ENCODE results near the gene SLC12A3.
"Not testable (repeated sequence)": the region's sequence is repeated elsewhere in the genome, so short reads cannot be mapped to it uniquely, and the experiment has no call there.

SLC12A3 gene

GRCh38 chr16:56848955-56849689 is 15.9 kb upstream of the SLC12A3 start:
- no peak for DNase-seq (ENCODE audit: low read depth)

GRCh38 chr16:56849690-56850680 is 15.0 kb upstream of the SLC12A3 start:
- DNase-seq (ENCODE audit: low read depth), result no peak

DNA sequence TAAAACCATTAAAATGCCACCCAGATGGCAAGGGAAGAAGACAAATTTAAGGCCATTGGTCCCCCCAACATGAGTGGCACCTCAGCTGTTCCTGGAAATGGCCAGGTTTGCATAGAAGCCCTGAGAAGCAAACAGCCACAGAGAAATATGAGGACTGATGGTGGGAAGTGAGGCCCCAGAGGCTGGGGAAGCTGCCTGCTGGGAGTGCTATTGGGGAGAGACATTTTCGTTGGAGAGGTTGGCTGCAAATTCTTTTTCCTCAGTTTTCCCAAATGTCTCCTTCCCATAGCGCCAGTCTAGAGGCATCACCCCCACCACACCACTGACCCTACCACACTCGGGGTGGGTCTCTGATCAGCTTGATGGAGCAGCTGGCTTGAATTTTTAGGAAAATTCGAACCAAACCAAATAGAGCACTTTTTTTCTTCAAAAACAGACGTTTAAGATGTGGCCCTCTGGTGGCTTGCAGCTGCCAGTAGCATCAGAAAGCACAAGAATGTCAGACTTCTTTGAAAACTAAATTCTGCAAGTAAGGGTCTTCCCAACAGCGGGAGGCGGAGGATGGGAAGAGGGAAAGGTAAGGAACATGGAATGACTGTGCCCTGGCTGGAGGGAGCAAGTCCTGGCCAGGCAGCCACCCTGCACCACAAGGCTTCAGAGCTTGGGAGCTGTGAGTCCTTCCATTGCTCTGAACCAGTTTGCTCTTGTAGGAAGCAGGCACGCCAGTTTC is 13.2 kb upstream of the SLC12A3 start:
- no peak for DNase-seq (ENCODE audit: low read depth)

DNA sequence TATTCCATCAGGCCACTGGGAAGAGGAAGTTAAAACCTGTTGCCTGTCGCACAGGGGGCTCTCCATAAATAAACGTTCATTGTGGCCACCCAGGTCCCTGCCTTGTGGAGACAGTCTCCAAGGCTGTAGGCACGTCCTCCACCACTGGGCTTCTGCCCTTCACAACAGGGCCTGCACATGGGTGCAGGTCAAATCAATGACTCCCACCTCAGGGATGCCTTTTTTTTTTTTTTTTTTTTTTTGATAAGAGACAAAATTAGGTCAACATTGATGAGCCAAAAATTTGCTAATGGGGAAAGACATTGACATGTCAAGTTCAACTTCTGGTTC is 12.6 kb upstream of the SLC12A3 start:
- no peak for DNase-seq (ENCODE audit: low read depth)

DNA sequence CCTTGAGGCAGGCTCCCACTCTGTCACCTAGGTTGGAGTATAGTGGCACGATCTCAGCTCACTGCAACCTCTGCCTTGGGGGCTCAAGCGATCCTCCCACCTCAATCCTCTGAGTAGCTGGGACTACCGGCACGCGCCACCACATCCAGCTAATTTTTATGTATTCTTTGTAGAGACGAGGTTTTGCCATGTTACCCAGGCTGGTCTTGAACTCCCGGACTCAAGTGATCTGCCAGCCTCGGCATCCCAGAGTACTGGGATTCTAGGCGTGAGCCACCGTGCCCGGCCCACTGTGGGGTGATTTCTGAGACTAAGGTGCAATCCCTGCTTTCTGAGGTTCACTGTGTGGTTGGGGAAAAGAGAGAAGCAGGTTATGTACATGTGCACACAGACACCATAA is 12.0 kb upstream of the SLC12A3 start:
- DNase-seq (ENCODE audit: low read depth), result no peak

- no peak for DNase-seq (ENCODE audit: low read depth)
Measured at GRCh38 chr16:56855201-56855600, 9.8 kb upstream of the SLC12A3 start.

DNA sequence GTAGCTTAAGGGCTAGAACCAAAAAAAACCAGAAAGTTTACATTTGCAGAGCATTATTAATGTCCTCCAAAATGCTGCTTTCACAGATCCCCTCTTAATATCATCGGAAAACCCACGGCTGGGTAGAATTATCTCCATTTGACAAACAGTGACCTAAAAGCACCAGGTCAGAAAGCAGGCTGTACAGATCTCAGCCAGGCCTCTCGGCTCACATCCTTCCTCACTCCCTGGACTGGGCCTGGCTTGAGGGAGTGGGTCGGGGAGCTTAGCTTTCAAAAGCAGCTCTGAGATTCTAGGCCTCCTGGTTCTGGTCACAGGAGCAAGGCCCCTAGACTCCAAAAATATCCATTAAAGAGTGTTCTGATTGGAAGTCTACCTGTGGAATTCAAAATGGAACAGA is 9.1 kb upstream of the SLC12A3 start:
- no peak for DNase-seq (ENCODE audit: low read depth)

- no peak for DNase-seq (ENCODE audit: low read depth)
Measured at GRCh38 chr16:56856876-56857447, 8.0 kb upstream of the SLC12A3 start.

GRCh38 chr16:56858374-56858773 is 6.6 kb upstream of the SLC12A3 start:
- no peak for DNase-seq (ENCODE audit: low read depth)

DNA sequence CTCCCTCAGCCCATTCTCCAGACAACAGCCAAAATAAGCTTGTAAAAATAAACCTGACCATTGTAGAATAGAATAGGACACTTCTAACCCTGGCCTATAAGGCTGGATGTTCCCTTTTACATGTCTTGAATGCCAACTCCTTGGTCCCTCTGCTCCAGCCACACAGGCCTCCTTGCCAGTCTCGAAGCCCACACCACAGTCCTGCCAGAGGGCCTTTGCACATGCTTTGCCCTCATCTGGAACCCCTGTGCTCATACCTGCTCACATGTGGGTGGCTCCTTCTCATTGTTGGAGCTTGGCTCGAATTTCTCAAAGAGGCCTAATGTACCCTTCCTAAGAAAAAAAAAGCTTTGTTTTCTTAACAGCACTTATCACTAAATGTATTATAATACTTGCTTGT is 5.4 kb upstream of the SLC12A3 start:
- no peak for DNase-seq (ENCODE audit: low read depth)

DNA sequence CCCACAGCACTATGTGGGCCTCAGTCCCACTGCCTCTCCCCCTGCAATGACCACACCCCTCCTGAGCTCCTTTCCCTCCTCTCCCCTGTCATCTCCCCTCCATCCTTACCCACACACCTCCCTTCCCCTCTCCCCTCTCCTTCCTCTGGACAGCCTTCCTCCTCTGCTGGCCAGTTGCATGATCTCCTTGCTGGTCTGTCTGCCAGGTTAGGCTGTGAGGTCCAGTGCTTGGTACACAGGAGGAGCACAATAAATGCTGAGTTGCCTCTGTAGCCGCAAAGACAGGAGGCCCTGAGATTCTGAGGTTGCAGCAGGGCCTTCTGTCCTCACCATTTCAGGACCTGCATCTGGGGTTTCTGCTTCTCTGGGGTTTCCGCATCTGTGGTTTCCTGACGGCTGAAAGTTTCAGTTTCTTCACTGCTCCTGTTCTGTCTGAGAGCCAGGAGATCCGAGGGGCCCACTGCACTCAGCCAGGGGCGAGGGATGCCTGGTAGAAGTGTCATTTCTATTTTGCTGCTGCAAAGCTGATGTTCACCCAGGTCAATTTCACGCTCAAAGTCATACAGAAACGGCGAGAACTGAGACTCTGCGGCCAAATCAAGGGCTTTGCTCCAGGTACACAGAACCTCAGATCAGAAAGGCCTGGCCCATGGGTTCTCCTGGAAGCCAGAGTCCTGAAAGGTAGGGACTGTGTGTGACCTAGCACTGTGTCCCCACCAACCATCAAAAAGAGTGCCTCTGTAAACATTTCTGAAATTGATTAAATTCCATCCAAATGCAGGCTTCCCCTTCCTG is 4.6 kb upstream of the SLC12A3 start:
- DNase-seq (ENCODE audit: low read depth), result no peak

- DNase-seq (ENCODE audit: low read depth), result no peak
Measured at GRCh38 chr16:56861092-56861610, 3.9 kb upstream of the SLC12A3 start.

- DNase-seq (ENCODE audit: low read depth), result no peak
Measured at GRCh38 chr16:56861756-56862155, 3.3 kb upstream of the SLC12A3 start.

DNA sequence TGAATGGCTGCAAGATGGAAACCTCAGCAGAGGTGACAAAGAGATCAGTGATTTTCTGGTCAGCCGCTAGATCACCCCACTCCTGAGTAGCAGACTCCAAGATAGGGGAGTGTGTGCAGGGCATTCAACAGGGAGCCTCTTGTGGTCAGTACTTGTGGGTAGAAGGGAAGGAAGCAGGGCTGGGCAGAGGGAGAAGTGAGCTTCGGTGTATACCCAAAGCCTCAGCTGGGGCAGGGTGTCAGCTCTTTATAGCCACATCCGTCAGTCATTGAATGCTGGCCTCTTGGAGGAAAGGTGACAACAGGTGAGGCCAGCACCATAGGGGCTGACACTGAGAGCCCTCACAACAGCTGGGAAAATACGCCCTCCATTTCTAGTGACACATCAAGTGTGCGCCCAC is 2.2 kb upstream of the SLC12A3 start:
- peak; percentile 65 for DNase-seq (ENCODE audit: low read depth)

- DNase-seq (ENCODE audit: low read depth), result no peak
Measured at GRCh38 chr16:56865394-56866062, 521 bp downstream of the SLC12A3 start.

- DNase-seq (ENCODE audit: low read depth), result no peak
Measured at GRCh38 chr16:56866955-56867830, 2.2 kb downstream of the SLC12A3 start.

DNA sequence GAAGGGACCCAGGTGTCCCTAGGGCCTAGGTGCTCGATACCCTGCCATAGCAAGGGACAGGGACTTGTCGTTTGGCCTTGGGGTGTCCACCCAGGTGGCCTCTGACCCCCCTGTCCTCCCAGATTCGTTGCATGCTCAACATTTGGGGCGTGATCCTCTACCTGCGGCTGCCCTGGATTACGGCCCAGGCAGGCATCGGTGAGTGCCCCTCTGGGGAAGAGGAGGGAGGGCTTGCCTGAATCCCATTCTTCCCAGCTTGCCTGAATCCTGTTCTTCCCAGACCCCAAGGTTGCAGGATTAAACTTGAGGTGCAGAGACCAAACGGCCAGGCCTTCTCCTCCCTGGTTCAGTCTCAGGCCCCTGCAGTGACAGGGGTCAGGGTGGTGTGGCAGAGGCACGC is 3.2 kb downstream of the SLC12A3 start:
- DNase-seq (ENCODE audit: low read depth), result no peak

GRCh38 chr16:56868766-56869165 is 3.8 kb downstream of the SLC12A3 start:
- not testable (repeated sequence) for DNase-seq (ENCODE audit: low read depth)

DNA sequence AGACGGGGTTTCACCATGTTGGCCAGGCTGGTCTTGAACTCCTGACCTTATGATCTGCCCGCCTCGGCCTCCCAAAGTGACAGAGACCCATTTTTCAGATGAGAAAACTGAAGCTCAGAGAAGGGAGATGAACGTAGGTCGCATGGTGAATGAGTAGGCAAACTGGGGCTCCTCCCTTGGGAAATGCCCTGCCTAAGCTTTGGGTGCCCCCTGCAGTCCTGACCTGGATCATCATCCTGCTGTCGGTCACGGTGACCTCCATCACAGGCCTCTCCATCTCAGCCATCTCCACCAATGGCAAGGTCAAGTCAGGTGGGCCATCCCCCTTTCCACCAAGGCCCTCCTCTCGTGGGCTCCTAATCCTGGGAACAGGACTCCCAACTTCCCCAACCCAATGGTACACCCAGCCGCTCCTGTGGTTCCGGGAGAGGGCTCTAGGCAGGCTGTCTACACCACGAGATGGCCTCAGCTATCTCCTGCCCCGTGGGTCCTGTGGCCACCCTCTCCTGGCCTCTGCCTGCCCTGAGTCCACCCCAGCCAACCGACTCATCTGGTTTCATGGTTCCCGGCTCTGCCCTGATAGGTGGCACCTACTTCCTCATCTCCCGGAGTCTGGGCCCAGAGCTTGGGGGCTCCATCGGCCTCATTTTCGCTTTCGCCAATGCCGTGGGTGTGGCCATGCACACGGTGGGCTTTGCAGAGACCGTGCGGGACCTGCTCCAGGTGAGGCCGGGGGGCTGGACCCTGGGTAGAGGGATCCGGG is 4.7 kb downstream of the SLC12A3 start:
- DNase-seq (ENCODE audit: low read depth), result no peak
